Esophagus muscularis mucosa (tissue), 4 donors: ENCODE results near the gene TRMT61A.

Experiments used
- EP300 ChIP-seq: sonication (generic); formaldehyde crosslinking; IDR thresholded peaks from one replicate; pipeline ENCODE4 v1.6.1; 2017; ENCODE audit warnings: antibody characterized with exemption
- POLR2A ChIP-seq: fragments of 450-650 bp; IDR thresholded peaks from one replicate; pipeline ENCODE4 v1.6.1; 2017; ENCODE audit warnings: antibody characterized with exemption, moderate library complexity, mild to moderate bottlenecking, low read depth
- POLR2AphosphoS5 ChIP-seq, 2 donors: sonication (generic); formaldehyde crosslinking; IDR thresholded peaks; one replicate each; pipeline ENCODE4 v1.6.1; 2017; ENCODE audit warnings: antibody characterized with exemption in 2 of 2
- TF ChIP-seq, protein P1 (sequence below), 3 experiments: fragments of 200-600 bp in 2 of 3; fragments of 450-650 bp in 1 of 3; sonication (generic) in 2 of 3; IDR thresholded peaks; one replicate each; pipeline ENCODE4 v1.5.1; 2017 to 2019; ENCODE audit warnings: antibody characterized with exemption in 3 of 3, mild to moderate bottlenecking in 2 of 3, moderate library complexity in 1 of 3

DNA sequence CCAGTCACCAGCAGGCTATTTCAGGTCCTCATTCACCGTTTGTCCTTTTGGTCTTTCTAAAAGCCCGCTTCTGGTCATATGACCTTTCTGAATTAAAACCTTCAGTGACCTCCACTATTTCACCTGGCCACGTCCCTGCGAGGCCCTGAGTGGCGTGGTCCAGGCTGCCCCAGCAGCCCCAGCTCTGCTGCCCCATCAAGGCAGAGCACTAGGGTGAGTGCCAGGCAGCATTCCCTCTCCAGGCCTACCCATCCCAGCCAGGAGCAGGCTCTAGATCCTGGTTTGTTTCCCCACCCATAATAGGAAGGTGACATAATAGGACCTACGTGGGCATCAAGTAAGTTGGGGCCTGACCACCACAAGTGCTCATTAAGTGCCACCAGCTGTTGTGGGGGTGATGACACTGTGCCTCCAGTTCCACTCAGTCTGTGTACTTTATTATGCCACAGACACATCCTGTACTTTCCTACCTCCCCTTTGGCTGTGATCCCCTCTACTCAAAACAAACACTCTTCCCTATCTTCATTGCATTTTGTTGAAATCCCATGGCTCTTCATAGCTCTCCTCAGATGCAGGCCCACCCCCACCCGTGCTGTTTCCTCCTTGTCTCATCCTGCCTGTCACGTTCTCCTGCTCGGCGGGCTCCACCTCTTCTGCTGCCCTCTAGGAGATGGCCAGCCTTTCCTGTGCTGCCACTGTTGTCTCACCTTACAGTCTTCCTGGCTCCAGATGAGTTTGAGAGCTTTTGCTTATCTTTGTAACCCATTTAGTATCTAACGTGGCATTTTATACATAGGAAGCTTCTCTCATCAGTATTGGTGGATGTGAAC lies 27.7 kb upstream of the TRMT61A start:
- TF ChIP-seq EP300 (no peak), POLR2A (no peak), POLR2AphosphoS5 (IDR thresholded peaks at IDR 0.05) (no peak)
- TF ChIP-seq, protein P1, sequence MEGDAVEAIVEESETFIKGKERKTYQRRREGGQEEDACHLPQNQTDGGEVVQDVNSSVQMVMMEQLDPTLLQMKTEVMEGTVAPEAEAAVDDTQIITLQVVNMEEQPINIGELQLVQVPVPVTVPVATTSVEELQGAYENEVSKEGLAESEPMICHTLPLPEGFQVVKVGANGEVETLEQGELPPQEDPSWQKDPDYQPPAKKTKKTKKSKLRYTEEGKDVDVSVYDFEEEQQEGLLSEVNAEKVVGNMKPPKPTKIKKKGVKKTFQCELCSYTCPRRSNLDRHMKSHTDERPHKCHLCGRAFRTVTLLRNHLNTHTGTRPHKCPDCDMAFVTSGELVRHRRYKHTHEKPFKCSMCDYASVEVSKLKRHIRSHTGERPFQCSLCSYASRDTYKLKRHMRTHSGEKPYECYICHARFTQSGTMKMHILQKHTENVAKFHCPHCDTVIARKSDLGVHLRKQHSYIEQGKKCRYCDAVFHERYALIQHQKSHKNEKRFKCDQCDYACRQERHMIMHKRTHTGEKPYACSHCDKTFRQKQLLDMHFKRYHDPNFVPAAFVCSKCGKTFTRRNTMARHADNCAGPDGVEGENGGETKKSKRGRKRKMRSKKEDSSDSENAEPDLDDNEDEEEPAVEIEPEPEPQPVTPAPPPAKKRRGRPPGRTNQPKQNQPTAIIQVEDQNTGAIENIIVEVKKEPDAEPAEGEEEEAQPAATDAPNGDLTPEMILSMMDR (IDR thresholded peaks at IDR 0.05), result no peak
